HepG2 (cell line): Measurements from ENCODE around the gene CENATAC. TPM values are rescaled to one million over a fixed set of nuclear protein-coding genes. Genes with fewer than 3 reads are reported as not detected.

Source experiments
- BRF2 ChIP-seq: sonication (generic); formaldehyde crosslinking; IDR thresholded peaks from 2 replicates; pipeline ENCODE4 v1.8.1; 2022; ENCODE audit warnings: mild to moderate bottlenecking, missing genetic modification reagents
- DBP ChIP-seq: sonication (generic); formaldehyde crosslinking; IDR thresholded peaks from 2 replicates; pipeline ENCODE4 v1.4.0; 2020; ENCODE audit warnings: missing genetic modification reagents; ENCODE audit errors: not compliant biosample characterization
- PAWR ChIP-seq: sonication (generic); formaldehyde crosslinking; IDR thresholded peaks from 2 replicates; pipeline ENCODE4 v1.4.0; 2020; ENCODE audit warnings: missing genetic modification reagents, mild to moderate bottlenecking, borderline replicate concordance
- TBP ChIP-seq: sonication (generic); formaldehyde crosslinking; IDR thresholded peaks from 2 replicates; pipeline ENCODE4 v1.5.0; 2020; ENCODE audit warnings: missing genetic modification reagents
- ZBTB10 ChIP-seq: sonication (generic); formaldehyde crosslinking; IDR thresholded peaks from 2 replicates; pipeline ENCODE4 v1.4.0; 2020; ENCODE audit warnings: missing genetic modification reagents, borderline replicate concordance
- ZC3H4 ChIP-seq: sonication (generic); formaldehyde crosslinking; IDR thresholded peaks from 2 replicates; pipeline ENCODE4 v1.4.0; 2020; ENCODE audit warnings: missing genetic modification reagents, borderline replicate concordance
- ZFP91 ChIP-seq: sonication (generic); formaldehyde crosslinking; IDR thresholded peaks from 2 replicates; pipeline ENCODE4 v1.9.0; 2022; ENCODE audit warnings: missing genetic modification reagents, mild to moderate bottlenecking, borderline replicate concordance
- ZMAT5 ChIP-seq: sonication (generic); formaldehyde crosslinking; IDR thresholded peaks from 2 replicates; pipeline ENCODE4 v1.5.0; 2020; ENCODE audit warnings: mild to moderate bottlenecking, low read depth, missing genetic modification reagents, borderline replicate concordance
- ZNF383 ChIP-seq: sonication (generic); formaldehyde crosslinking; IDR thresholded peaks from 2 replicates; pipeline ENCODE4 v1.4.0; 2020; ENCODE audit warnings: missing genetic modification reagents, mild to moderate bottlenecking, borderline replicate concordance
- ZNF577 ChIP-seq: sonication (generic); formaldehyde crosslinking; IDR thresholded peaks from 2 replicates; pipeline ENCODE4 v1.4.0; 2020; ENCODE audit warnings: mild to moderate bottlenecking, low read depth, missing genetic modification reagents, borderline replicate concordance
- ZZZ3 ChIP-seq: sonication (generic); formaldehyde crosslinking; IDR thresholded peaks from 2 replicates; pipeline ENCODE4 v1.4.0; 2020; ENCODE audit warnings: missing genetic modification reagents, mild to moderate bottlenecking, borderline replicate concordance
- polyA plus RNA-seq, 8 experiments: library from polyadenylated mRNA; depleted of rRNA in 3 of 8; stranded (reverse) in 7 of 8; unstranded in 1 of 8; fragments of >200 nt; fragmentation: Illumina TruSeq in 4 of 8; extraction: Trizol in 4 of 8; gene quantifications; 2 replicates each; pipeline versions ENCODE4 v1.2.1 to v1.2.3, GENCODE V29; 2011 to 2016; ENCODE audit warnings: low read depth in 4 of 8, missing spikeins in 1 of 8, mixed read lengths in 1 of 8; ENCODE audit not compliant: insufficient read depth in 1 of 8
- total RNA-seq, 5 experiments: library from RNA; depleted of rRNA; stranded (reverse); fragments of >200 nt; fragmentation: Illumina TruSeq; extraction: Trizol; gene quantifications; 2 replicates each; pipeline ENCODE4 v1.2.3, GENCODE V29; 2016; ENCODE audit warnings: low read depth in 1 of 5

CENATAC gene
- total and polyA plus RNA-seq, 2 of the 13 experiments (the other 11 are each of a cell fraction or from before 2014, with no cell fraction given), result 21.7 to 25.0 TPM

GRCh38 chr11:118998388-118998717 is 415 bp downstream of the CENATAC start (continued):
- no peak for TF ChIP-seq ZNF577 (CRISPR knock-in tag)
- TF ChIP-seq ZBTB10 (CRISPR knock-in tag), result peak; percentile 1; the same call in 1 of the 2 replicates
- TF ChIP-seq ZNF383, result 0 out of 2 replicates have a peak, but pooled peaks have one; percentile 58
- no peak for TF ChIP-seq DBP
- TF ChIP-seq ZC3H4 (CRISPR knock-in tag), result no peak
- TF ChIP-seq BRF2 (CRISPR knock-in tag), result no peak
- no peak for TF ChIP-seq ZMAT5
- TF ChIP-seq PAWR, result 0 out of 2 replicates have a peak, but pooled peaks have one; percentile 55
- 0 out of 2 replicates have a peak, but pooled peaks have one; percentile 34 for TF ChIP-seq ZZZ3 (CRISPR knock-in tag)
- no peak for TF ChIP-seq TBP
- TF ChIP-seq ZFP91 (CRISPR knock-in tag), result 0 out of 2 replicates have a peak, but pooled peaks have one; percentile 57
